KMS-11 (cell line): ENCODE data around the gene GYS2.
"Not testable (repeated sequence)": the region's sequence is repeated elsewhere in the genome, so short reads cannot be mapped to it uniquely, and the experiment has no call there.

Experiments
- H2AFZ ChIP-seq: fragments of 200-600 bp; sonication (generic); 2 replicates; pipeline ENCODE4 v1.6.1; 2016; ENCODE audit warnings: antibody characterized with exemption, mixed run types, low read depth
- H3K27ac ChIP-seq: fragments of 200-600 bp; sonication (generic); 2 replicates; pipeline ENCODE4 v1.6.1; 2016; ENCODE audit warnings: mild to moderate bottlenecking, mixed run types
- H3K27me3 ChIP-seq: fragments of 200-600 bp; sonication (generic); 2 replicates; pipeline ENCODE4 v1.6.1; 2017; ENCODE audit warnings: mild to moderate bottlenecking, low read depth, mixed run types, moderate library complexity; ENCODE audit not compliant: insufficient read depth
- H3K36me3 ChIP-seq: fragments of 200-600 bp; sonication (generic); 2 replicates; pipeline ENCODE4 v1.6.1; 2017; ENCODE audit warnings: mild to moderate bottlenecking, mixed run types; ENCODE audit not compliant: insufficient read depth
- H3K4me1 ChIP-seq: fragments of 200-600 bp; sonication (generic); 2 replicates; pipeline ENCODE4 v1.6.1; 2016; ENCODE audit warnings: mild to moderate bottlenecking, low read depth, mixed run types; ENCODE audit not compliant: poor library complexity, severe bottlenecking
- H3K4me2 ChIP-seq: fragments of 200-600 bp; sonication (generic); 2 replicates; pipeline ENCODE4 v1.7.0; 2016; ENCODE audit warnings: mild to moderate bottlenecking, mixed run types
- H3K4me3 ChIP-seq: fragments of 200-600 bp; sonication (generic); IDR thresholded peaks from 2 replicates; pipeline ENCODE4 v1.6.1; 2017; ENCODE audit warnings: low read depth, low read length, mixed read lengths; ENCODE audit not compliant: insufficient read depth
- H3K79me2 ChIP-seq: fragments of 200-600 bp; sonication (generic); 2 replicates; pipeline ENCODE4 v1.6.1; 2016; ENCODE audit warnings: low read depth, mixed run types; ENCODE audit not compliant: insufficient read depth
- H3K9ac ChIP-seq: fragments of 200-600 bp; sonication (generic); 2 replicates; pipeline ENCODE4 v1.6.1; 2016; ENCODE audit warnings: mild to moderate bottlenecking, mixed run types
- H4K20me1 ChIP-seq: fragments of 200-600 bp; sonication (generic); 2 replicates; pipeline ENCODE4 v1.6.1; 2016; ENCODE audit warnings: mild to moderate bottlenecking, mixed run types; ENCODE audit not compliant: insufficient read depth
- TF ChIP-seq, protein P1 (sequence below): fragments of 200-600 bp; sonication (generic); conservative IDR thresholded peaks from 2 replicates; pipeline ENCODE4 v1.6.1; 2017; ENCODE audit warnings: low read depth, mild to moderate bottlenecking, antibody characterized with exemption, low read length, moderate library complexity, mixed read lengths

GYS2 gene

DNA sequence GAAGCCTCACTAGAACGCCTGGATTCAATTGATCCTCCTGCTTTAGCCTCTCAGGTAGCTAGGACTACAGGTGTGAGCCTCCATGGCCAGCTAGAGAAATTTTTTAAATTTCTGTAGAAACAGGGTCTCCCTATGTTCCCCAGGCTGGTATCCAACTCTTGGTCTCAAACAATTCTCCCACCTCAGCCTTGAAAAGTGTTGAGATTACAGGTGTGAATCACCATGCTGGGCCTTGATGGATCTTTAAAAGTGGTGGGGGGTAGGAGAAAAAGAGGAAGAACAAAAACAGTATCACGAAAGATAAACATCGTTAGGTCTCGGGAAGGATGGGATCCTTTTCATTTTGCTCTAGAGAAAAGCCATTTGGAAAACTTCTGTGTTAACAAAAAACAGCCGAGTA lies 4.5 kb downstream of the GYS2 start:
- no peak overlapping the region for H3K4me2 ChIP-seq
- TF ChIP-seq, protein P1, sequence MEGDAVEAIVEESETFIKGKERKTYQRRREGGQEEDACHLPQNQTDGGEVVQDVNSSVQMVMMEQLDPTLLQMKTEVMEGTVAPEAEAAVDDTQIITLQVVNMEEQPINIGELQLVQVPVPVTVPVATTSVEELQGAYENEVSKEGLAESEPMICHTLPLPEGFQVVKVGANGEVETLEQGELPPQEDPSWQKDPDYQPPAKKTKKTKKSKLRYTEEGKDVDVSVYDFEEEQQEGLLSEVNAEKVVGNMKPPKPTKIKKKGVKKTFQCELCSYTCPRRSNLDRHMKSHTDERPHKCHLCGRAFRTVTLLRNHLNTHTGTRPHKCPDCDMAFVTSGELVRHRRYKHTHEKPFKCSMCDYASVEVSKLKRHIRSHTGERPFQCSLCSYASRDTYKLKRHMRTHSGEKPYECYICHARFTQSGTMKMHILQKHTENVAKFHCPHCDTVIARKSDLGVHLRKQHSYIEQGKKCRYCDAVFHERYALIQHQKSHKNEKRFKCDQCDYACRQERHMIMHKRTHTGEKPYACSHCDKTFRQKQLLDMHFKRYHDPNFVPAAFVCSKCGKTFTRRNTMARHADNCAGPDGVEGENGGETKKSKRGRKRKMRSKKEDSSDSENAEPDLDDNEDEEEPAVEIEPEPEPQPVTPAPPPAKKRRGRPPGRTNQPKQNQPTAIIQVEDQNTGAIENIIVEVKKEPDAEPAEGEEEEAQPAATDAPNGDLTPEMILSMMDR = no peak
- no peaks in the 10 kb centered on the region for H4K20me1 ChIP-seq
- no peaks in the 10 kb centered on the region for H3K79me2 ChIP-seq
- H3K4me3 ChIP-seq = no peak overlapping the region
- H3K4me1 ChIP-seq = no peaks in the 10 kb centered on the region
- H3K27me3 ChIP-seq = no peaks in the 10 kb centered on the region
- no peak overlapping the region for H2AFZ ChIP-seq
- no peak overlapping the region for H3K9ac ChIP-seq
- H3K36me3 ChIP-seq = no peaks in the 10 kb centered on the region
- no peak overlapping the region for H3K27ac ChIP-seq

DNA sequence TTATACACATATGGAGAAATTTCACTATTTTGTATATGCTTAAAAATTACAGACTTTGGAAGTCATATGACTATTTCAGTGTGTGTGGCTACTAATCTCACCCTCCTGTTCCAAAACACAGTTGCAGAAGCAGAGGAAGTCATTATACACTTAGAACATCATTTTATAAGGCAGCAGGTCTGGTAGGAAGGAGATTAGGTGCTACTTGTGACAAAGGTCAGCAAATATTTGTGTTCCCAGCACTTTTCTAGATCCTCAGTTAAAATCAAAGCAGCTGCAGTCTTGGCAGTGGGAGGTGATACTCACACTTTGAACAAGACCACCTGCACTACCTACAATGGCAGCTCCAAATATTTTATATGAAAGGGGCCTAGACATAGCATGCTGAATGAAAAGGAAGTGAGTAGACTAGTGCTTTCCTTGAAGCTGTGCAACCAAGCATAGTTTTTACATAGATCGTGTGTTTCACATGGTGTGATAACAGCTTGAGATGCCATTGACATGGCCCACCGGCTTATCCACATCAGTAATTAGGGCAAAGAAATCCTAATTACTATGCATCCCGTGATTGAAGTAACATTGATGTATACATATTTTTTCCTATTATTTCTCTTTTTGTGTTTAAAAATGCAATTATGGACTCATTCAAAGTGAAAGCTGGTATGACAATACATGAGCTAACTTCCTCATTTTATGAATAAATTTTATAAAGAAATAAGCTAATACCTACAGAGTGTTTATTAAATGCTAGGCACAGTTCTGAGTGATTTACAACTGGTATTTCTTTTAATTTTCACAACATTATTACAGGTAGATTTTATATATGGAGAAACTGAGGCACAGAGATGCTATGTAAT lies 5.3 kb downstream of the GYS2 start:
- no peak overlapping the region for H2AFZ ChIP-seq
- no peaks in the 10 kb centered on the region for H4K20me1 ChIP-seq
- no peak overlapping the region for H3K4me3 ChIP-seq
- H3K27me3 ChIP-seq = no peaks in the 10 kb centered on the region
- H3K36me3 ChIP-seq = no peaks in the 10 kb centered on the region
- H3K27ac ChIP-seq = no peak overlapping the region
- H3K4me1 ChIP-seq = no peaks in the 10 kb centered on the region
- H3K9ac ChIP-seq = no peak overlapping the region
- H3K4me2 ChIP-seq = no peak overlapping the region
- H3K79me2 ChIP-seq = no peaks in the 10 kb centered on the region
- TF ChIP-seq, protein P1 = no peak

DNA sequence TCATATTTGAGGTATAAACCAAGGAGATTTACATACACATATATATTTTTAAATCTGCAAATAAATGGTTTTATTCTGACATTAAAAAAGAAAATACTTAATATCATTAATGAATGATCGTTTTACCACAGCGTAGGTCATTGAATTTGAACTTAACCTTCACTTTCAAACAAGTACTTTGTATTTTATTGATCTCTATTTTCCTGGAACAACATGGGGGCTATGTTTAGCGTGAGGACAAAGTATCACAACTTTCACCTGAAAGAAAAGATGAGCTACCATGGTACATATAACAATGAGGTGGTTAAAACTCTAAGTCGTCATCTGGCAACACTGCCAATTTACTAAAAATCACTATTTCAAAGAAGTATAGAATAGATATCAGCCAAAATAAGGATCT lies 6.0 kb downstream of the GYS2 start:
- no peaks in the 10 kb centered on the region for H3K36me3 ChIP-seq
- no peak overlapping the region for H3K9ac ChIP-seq
- no peak overlapping the region for H2AFZ ChIP-seq
- H3K4me1 ChIP-seq = no peaks in the 10 kb centered on the region
- H4K20me1 ChIP-seq = no peaks in the 10 kb centered on the region
- H3K79me2 ChIP-seq = no peaks in the 10 kb centered on the region
- no peak overlapping the region for H3K4me2 ChIP-seq
- H3K27me3 ChIP-seq = no peaks in the 10 kb centered on the region
- no peak overlapping the region for H3K27ac ChIP-seq
- no peak overlapping the region for H3K4me3 ChIP-seq
- TF ChIP-seq, protein P1 = no peak

DNA sequence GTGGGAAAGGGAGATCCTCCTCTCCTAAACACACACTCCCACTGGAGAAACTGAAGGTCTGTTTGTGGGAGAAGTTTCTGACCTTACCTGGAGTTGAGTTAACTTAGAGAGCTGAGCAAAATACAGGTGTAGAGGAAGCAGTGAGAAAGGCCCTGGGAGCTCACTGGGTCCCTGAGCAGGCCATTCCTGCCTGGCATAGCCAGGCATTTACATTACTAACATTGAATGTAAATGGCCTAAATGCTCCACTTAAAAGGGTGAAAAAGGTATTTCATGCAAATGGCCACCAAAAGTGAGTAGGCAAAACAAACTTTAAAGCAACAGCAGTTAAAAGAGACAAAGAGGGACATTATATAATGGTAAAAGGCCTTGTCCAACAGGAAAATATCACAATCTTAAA lies 9.3 kb downstream of the GYS2 start:
- H4K20me1 ChIP-seq, H3K4me1 ChIP-seq, H2AFZ ChIP-seq, H3K4me3 ChIP-seq, H3K36me3 ChIP-seq, H3K9ac ChIP-seq, H3K4me2 ChIP-seq, H3K27ac ChIP-seq, H3K27me3 ChIP-seq, H3K79me2 ChIP-seq: not testable (repeated sequence)

DNA sequence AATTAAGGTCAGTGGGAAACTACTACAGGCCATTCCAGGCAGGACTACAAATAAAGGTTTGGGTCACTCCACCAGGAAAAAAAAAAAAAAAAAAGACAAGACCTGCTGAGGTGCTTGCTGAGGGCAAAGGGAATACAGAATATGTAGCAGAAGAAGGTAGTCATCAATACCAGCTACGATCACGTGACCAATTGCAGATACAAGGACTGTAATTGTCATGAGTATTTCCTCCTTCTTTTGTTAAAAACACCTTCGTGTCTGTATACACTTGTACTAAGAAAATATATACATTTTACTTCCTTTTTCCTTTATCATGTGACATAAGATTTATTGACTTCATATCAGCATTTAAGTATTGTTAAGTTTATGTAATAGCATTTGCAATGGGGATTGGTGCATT lies 19.2 kb downstream of the GYS2 start:
- Histone ChIP-seq H4K20me1 (no peaks in the 10 kb centered on the region), H3K27ac (no peak overlapping the region), H2AFZ (no peak overlapping the region), H3K36me3 (no peaks in the 10 kb centered on the region), H3K27me3 (no peaks in the 10 kb centered on the region), H3K79me2 (no peaks in the 10 kb centered on the region), H3K9ac (no peak overlapping the region), H3K4me2 (no peak overlapping the region), H3K4me1 (no peaks in the 10 kb centered on the region), H3K4me3 (no peak overlapping the region)
- TF ChIP-seq, protein P1 = no peak

DNA sequence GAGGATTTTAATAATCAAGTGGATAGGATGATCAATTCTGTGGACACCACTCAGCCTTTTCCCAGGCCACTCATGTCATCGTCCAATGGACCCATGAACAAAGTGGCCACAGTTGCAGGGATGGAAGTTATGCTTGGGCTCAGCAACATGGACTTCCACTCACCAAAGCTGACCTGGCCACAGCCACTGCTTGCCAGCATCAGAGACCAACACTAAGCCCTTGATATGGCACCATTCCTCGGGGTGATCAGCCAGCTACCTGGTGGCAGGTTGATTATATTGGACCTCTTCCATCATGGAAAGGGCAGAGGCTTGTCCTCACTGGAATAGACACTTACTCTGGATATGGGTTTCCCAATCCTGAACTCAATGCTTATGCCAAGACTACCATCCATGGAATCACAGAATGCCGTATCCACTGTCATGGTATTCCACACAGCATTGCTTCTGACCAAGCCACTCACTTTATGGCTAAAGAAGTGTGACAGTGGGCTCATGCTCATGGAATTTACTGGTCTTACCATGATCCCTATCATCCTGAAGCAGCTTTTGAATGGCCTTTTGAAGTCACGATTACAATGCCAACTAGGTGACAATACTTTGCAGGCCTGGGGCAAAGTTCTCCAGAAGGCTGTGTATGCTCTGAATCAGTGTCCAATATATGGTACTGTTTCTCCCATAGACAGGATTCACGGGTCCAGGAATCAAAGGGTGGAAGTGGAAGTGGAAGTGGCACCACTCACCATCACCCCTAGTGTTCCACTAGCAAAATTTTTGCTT lies 20.1 kb downstream of the GYS2 start:
- H3K4me2 ChIP-seq, H3K36me3 ChIP-seq, H3K9ac ChIP-seq, H3K27ac ChIP-seq, H3K4me3 ChIP-seq, H3K4me1 ChIP-seq, H4K20me1 ChIP-seq, H3K79me2 ChIP-seq, H2AFZ ChIP-seq, H3K27me3 ChIP-seq: not testable (repeated sequence)
